GM23248 (cell line): Measurements from ENCODE around the gene PAX4. TPM values are rescaled to one million over a fixed set of nuclear protein-coding genes. Genes with fewer than 3 reads are reported as not detected.

Experiments used
- DNase-seq: peaks from one replicate; pipeline ENCODE4 v3.0.0-alpha.2; 2015
- H2AFZ ChIP-seq: fragments of 200-600 bp; sonication (generic); 2 replicates; pipeline ENCODE4 v1.6.1; 2016; ENCODE audit warnings: antibody characterized with exemption
- H3F3A ChIP-seq: fragments of 200-600 bp; sonication (generic); 2 replicates; pipeline ENCODE4 v1.6.1; 2016; ENCODE audit warnings: mild to moderate bottlenecking, antibody characterized with exemption, mixed run types; ENCODE audit not compliant: insufficient read depth
- H3K27ac ChIP-seq: fragments of 200-600 bp; sonication (generic); 2 replicates; pipeline ENCODE4 v1.5.1; 2016; ENCODE audit warnings: mild to moderate bottlenecking
- H3K27me3 ChIP-seq: fragments of 200-600 bp; sonication (generic); replicated peaks from 2 replicates; pipeline ENCODE4 v1.6.1; 2016; ENCODE audit warnings: mild to moderate bottlenecking; ENCODE audit not compliant: insufficient read depth
- H3K36me3 ChIP-seq: fragments of 200-600 bp; sonication (generic); 2 replicates; pipeline ENCODE4 v1.6.1; 2016; ENCODE audit warnings: low read depth, mild to moderate bottlenecking
- H3K4me1 ChIP-seq: fragments of 200-600 bp; sonication (generic); 2 replicates; pipeline ENCODE4 v1.6.1; 2016; ENCODE audit warnings: mild to moderate bottlenecking; ENCODE audit not compliant: insufficient read depth
- H3K4me2 ChIP-seq: fragments of 200-600 bp; sonication (generic); one replicate; pipeline ENCODE4 v1.6.1; 2016; ENCODE audit warnings: mild to moderate bottlenecking; ENCODE audit not compliant: unreplicated experiment
- H3K4me3 ChIP-seq: fragments of 200-600 bp; sonication (generic); 2 replicates; pipeline ENCODE4 v1.5.1; 2016; ENCODE audit warnings: mild to moderate bottlenecking
- H3K79me2 ChIP-seq: fragments of 200-600 bp; sonication (generic); 2 replicates; pipeline ENCODE4 v1.6.1; 2016; ENCODE audit warnings: mild to moderate bottlenecking; ENCODE audit not compliant: insufficient read depth
- H3K9ac ChIP-seq: fragments of 200-600 bp; sonication (generic); 2 replicates; pipeline ENCODE4 v1.6.1; 2016; ENCODE audit warnings: mild to moderate bottlenecking
- H3K9me2 ChIP-seq: fragments of 200-600 bp; sonication (generic); 2 replicates; pipeline ENCODE4 v1.6.1; 2016; ENCODE audit warnings: mixed run types, mild to moderate bottlenecking, moderate library complexity; ENCODE audit not compliant: insufficient read depth
- H3K9me3 ChIP-seq: fragments of 200-600 bp; sonication (generic); one replicate; pipeline ENCODE4 v1.6.1; 2017; ENCODE audit warnings: low read depth
- H4K20me1 ChIP-seq: fragments of 200-600 bp; sonication (generic); 2 replicates; pipeline ENCODE4 v1.6.0; 2016; ENCODE audit not compliant: insufficient read depth
- EZH2 ChIP-seq: fragments of 200-600 bp; sonication (generic); IDR thresholded peaks from 2 replicates; pipeline ENCODE4 v1.6.1; 2018; ENCODE audit warnings: antibody characterized with exemption, mild to moderate bottlenecking; ENCODE audit not compliant: insufficient read depth, poor library complexity, severe bottlenecking
- EZH2phosphoT487 ChIP-seq: fragments of 200-600 bp; sonication (generic); IDR thresholded peaks from 2 replicates; pipeline ENCODE4 v1.6.1; 2018; ENCODE audit warnings: antibody characterized with exemption, moderate library complexity, mild to moderate bottlenecking, low read depth; ENCODE audit not compliant: insufficient read depth
- WGBS, 2 experiments: methylation state at CpG; one replicate each; pipeline ENCODE4 v1.1.6; 2015 to 2017; ENCODE audit warnings: low lambda C conversion rate in 2 of 2, low coverage in 1 of 2; ENCODE audit errors: missing lambda C conversion rate in 2 of 2; 5-methylcytosine and 5-hydroxymethylcytosine counted together
- in situ Hi-C: fragments of 300-500 bp; cut with MboI; formaldehyde crosslinking; loops from 2 replicates; pipeline ENCODE4 v1.15.0; 2020
- polyA plus RNA-seq: library from polyadenylated mRNA; unstranded; fragments of >200 nt; fragmentation: Nextera tagmentation; extraction: Ambion mirVana; gene quantifications from 2 replicates; pipeline ENCODE4 v1.2.1, GENCODE V29; 2016
- total RNA-seq: library from RNA; depleted of rRNA; stranded (reverse); fragments of >200 nt; shearing (Covaris generic); gene quantifications from 2 replicates; pipeline ENCODE4 v1.2.3, GENCODE V29; 2014

Gene PAX4
- total and polyA plus RNA-seq, 2 experiments from 2014 or later, result not detected

DNA sequence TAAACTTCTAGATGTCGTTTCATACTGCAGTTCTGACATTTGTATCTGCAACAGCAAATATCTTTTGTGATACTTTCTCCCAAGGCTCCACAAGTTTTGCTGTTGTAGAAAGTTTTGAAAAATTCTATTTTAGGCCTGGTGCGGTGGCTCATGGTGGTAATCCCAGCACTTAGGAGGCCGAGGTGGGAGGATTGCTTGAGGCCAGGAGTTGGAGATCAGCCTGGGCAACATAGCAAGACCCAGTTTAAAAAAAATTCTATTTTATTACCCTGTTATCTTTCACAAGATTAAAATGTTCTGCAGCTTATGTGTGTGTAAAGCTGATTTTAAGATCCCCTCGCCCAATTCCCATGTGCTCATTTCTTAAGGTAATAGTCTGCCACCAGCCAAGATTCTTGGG, 35.5 kb upstream of the PAX4 start:
- no peaks in the 10 kb centered on the region for H3K9me3 ChIP-seq
- 0 out of 2 replicates have a peak, but pooled peaks cover 5% of the 10 kb centered on the region for H3K36me3 ChIP-seq
- WGBS, 2 experiments, result 64 to 67% methylated on average over 4 of the region's 4 CpGs
- H3K79me2 ChIP-seq, result peaks cover 63% of the 10 kb centered on the region
- no peak for TF ChIP-seq EZH2phosphoT487
- H3K9ac ChIP-seq, result peak overlapping the region; percentile 93
- no peak overlapping the region for H3K27ac ChIP-seq
- peaks cover 14% of the 10 kb centered on the region; the same call in 1 of the 2 replicates for H4K20me1 ChIP-seq
- H3K4me2 ChIP-seq, result peak overlapping the region; percentile 92
- DNase-seq, result no peak
- H3K9me2 ChIP-seq, result no peaks in the 10 kb centered on the region
- H2AFZ ChIP-seq, result no peak overlapping the region
- in situ Hi-C loops, result no loop called here
- H3F3A ChIP-seq, result 0 out of 2 replicates have a peak, but pooled peaks cover 5% of the 10 kb centered on the region
- no peaks in the 10 kb centered on the region for H3K27me3 ChIP-seq
- H3K4me1 ChIP-seq, result peaks cover 26% of the 10 kb centered on the region
- peak overlapping the region; percentile 94 for H3K4me3 ChIP-seq

DNA sequence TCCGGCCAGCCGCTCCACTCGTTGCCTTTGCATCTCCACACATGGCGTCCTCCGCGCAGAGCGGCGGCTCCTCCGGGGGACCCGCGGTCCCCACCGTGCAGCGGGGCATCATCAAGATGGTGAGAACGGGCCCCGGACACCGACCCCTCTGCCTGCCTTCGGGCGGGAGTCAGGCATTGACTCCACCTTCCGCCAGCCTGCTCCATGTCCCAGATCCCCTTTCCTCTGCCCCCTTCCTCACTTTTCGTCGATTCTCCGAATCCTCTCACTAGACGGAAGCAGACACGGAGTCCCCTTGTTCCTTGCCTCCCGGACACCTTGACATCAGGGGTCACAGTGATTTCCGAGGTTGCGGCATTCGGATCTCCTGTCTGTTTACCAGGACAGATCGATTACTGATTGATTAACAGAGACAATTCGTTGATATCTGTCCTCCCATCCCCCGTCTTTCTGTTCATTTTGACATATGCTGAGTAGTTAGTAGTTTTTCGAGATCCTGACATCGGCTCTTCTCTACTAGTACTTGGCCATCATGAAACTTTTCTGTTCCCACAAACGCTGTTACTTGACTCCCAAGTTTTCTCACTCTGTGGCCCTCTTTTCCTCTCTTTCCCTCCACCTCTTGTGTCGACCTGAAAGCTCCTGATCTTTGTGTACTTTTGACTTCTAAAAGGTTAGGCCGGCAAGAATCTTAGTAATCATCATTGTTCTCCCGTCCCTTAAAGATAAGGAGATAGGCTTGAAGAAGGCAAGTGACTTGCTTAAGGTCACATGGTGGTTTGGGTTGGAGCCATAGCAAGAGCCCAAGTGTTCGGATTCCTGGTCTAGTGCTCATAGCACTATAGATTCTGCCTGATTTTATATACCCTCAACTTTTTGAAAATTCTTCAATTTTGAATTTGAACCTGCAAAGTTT, 34.6 kb upstream of the PAX4 start:
- WGBS, 2 experiments, result 1% methylated on average over 37 to 38 of the region's 38 CpGs
- 0 out of 2 replicates have a peak, but pooled peaks cover 5% of the 10 kb centered on the region for H3F3A ChIP-seq
- H3K27me3 ChIP-seq, result no peaks in the 10 kb centered on the region
- peaks cover 26% of the 10 kb centered on the region for H3K4me1 ChIP-seq
- H2AFZ ChIP-seq, result peak overlapping the region; percentile 95
- peak overlapping the region; percentile 93 for H3K27ac ChIP-seq
- H3K36me3 ChIP-seq, result 0 out of 2 replicates have a peak, but pooled peaks cover 3% of the 10 kb centered on the region
- H3K4me2 ChIP-seq, result peak overlapping the region; percentile 92
- peaks cover 12% of the 10 kb centered on the region; the same call in 1 of the 2 replicates for H4K20me1 ChIP-seq
- in situ Hi-C loops, result no loop called here
- peak; percentile 70 for DNase-seq
- H3K79me2 ChIP-seq, result peaks cover 55% of the 10 kb centered on the region
- peak overlapping the region; percentile 93 for H3K9ac ChIP-seq
- no peak for TF ChIP-seq EZH2phosphoT487
- peak overlapping the region; percentile 94 for H3K4me3 ChIP-seq
- H3K9me3 ChIP-seq, result no peaks in the 10 kb centered on the region
- H3K9me2 ChIP-seq, result no peaks in the 10 kb centered on the region

DNA sequence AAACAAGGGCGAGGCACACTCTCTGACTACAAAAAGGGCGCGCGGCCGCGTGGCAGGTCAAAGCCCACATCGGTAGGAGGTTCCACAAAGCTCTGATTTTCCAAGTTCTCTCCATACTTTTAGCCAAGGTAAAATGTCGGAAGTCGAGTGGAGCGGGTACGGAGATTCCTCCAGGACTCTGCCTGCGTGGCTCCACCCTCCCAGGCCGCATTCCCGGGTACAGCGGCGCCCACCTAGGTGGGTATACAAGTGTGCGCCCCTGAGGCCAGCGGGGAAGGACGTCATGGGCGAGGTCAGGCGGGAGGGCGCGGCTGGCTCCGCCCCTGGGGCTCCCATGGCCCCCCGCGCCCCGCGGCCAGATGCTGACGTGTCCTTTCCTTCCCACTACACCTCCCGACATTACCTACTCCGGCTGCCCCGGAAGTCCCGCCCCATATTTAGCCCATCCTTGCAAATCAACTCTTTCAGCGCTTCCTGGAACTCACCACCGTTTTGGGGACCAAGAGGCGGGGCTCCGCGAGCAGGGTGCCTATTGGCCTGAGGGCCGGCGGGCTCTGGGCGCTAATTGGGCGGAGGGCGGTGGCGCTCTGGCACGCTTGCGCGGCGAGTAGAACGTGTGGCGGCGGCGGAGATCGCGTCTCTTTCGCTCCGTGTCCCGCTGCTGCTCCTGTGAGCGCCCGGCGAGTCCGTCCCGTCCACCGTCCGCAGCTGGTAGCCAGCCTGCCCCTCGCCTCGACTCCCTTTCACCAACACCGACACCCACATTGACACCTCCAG, 33.8 kb upstream of the PAX4 start, which contains the start of gene SND1:
Gene SND1, plus strand, starts transcription at position 639 of the 777 bp plus-strand sequence. CDS start 180 bp downstream, outside the sequence.
- Histone ChIP-seq H3K27me3 (no peaks in the 10 kb centered on the region), H2AFZ (peak within 1 kb of the TSS; percentile 95), H3K4me3 (peak within 1 kb of the TSS; percentile 94), H3K36me3 (no peaks in the 10 kb centered on the region), H3K9me2 (no peaks in the 10 kb centered on the region), H4K20me1 (peaks cover 12% of the 10 kb centered on the region; the same call in 1 of the 2 replicates), H3K27ac (peak within 1 kb of the TSS; percentile 93), H3K9me3 (no peaks in the 10 kb centered on the region), H3K4me1 (peaks cover 26% of the 10 kb centered on the region), H3K9ac (peak within 1 kb of the TSS; percentile 93), H3F3A (0 out of 2 replicates have a peak, but pooled peaks cover 5% of the 10 kb centered on the region), H3K4me2 (peak within 1 kb of the TSS; percentile 92), H3K79me2 (peaks cover 47% of the 10 kb centered on the region)
- TF ChIP-seq EZH2, result no peak
- no peak for TF ChIP-seq EZH2phosphoT487
- WGBS, 2 experiments, result 2 to 3% methylated on average over 63 to 64 of the region's 67 CpGs
- in situ Hi-C loops, result no loop called here
- DNase-seq, result peak; percentile 99

DNA sequence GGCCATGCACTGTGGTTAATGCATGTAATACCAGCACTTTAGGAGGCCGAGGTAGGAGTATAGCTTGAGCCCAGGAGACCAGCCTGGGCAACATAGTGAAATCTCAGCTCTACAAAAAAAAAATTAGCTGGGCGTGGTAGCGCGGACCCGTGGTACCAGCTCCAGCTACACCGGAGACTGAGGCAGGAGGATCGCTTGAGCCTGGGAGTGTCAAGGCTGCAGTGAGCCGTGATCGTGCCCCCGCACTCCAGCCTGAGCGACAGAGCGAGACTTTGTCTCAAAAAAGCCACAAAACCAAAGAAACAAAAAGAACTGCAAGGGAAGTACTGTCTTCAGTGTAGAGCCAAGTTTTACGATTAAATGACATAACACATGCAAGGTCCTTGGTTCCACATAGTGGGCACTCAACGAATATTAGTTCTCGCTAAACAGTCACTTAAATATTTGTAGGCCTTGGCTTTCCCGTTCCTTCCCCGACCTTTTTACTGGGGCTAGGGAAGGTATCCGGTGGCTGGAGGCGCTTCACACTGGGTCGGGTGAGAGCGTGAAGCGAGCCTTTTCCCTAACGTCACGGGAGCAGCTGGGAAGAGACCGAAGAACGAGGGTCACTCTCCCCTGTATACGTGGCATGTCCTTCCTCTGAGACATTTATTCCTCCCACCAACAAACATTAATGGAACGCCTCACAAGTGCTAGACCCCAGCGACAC, 33.1 kb upstream of the PAX4 start:
- H3K27me3 ChIP-seq, result no peaks in the 10 kb centered on the region
- peak overlapping the region; percentile 93 for H3K27ac ChIP-seq
- H3K9me3 ChIP-seq, result no peaks in the 10 kb centered on the region
- H3K79me2 ChIP-seq, result peaks cover 39% of the 10 kb centered on the region
- WGBS, 2 experiments, result 61 to 65% methylated on average over 27 to 28 of the region's 29 CpGs
- in situ Hi-C loops, result no loop called here
- TF ChIP-seq EZH2phosphoT487, result no peak
- no peak for TF ChIP-seq EZH2
- peaks cover 26% of the 10 kb centered on the region for H3K4me1 ChIP-seq
- peak overlapping the region; percentile 92 for H3K4me2 ChIP-seq
- peak overlapping the region; percentile 95 for H2AFZ ChIP-seq
- H3K9ac ChIP-seq, result peak overlapping the region; percentile 93
- H3F3A ChIP-seq, result 0 out of 2 replicates have a peak, but pooled peaks cover 5% of the 10 kb centered on the region
- no peaks in the 10 kb centered on the region for H3K9me2 ChIP-seq
- no peak for DNase-seq
- H3K4me3 ChIP-seq, result peak overlapping the region; percentile 94
- H4K20me1 ChIP-seq, result peaks cover 12% of the 10 kb centered on the region; the same call in 1 of the 2 replicates
- H3K36me3 ChIP-seq, result no peaks in the 10 kb centered on the region
